ENCODE results near the gene TNIK.

The TNIK gene

GRCh38 chr3:171283848-171284222, 176.4 kb downstream of the TNIK start:
- DNase-seq (ENCODE audit: low read depth in 2 of 2): no peak

- no peak for DNase-seq (ENCODE audit: low read depth in 2 of 2)
These were observed 176.9 kb downstream of the TNIK start for GRCh38 chr3:171283183-171283847.

GRCh38 chr3:171282041-171282440, 178.2 kb downstream of the TNIK start:
- no peak for DNase-seq (ENCODE audit: low read depth in 2 of 2)

- no peak for DNase-seq (ENCODE audit: low read depth in 2 of 2)
These were observed 178.8 kb downstream of the TNIK start for GRCh38 chr3:171281256-171281992.

GRCh38 chr3:171279972-171280371, 180.2 kb downstream of the TNIK start:
- no peak for DNase-seq (ENCODE audit: low read depth in 2 of 2)

- no peak for DNase-seq (ENCODE audit: low read depth in 2 of 2)
These were observed 182.0 kb downstream of the TNIK start for GRCh38 chr3:171278299-171278590.

- DNase-seq (ENCODE audit: low read depth in 2 of 2): no peak
These were observed 182.5 kb downstream of the TNIK start for GRCh38 chr3:171277456-171278298.

GRCh38 chr3:171276923-171277322, 183.3 kb downstream of the TNIK start:
- no peak for DNase-seq (ENCODE audit: low read depth in 2 of 2)

GRCh38 chr3:171274222-171274621, 186.0 kb downstream of the TNIK start:
- no peak for DNase-seq (ENCODE audit: low read depth in 2 of 2)

- DNase-seq (ENCODE audit: low read depth in 2 of 2): no peak
These were observed 189.7 kb downstream of the TNIK start for GRCh38 chr3:171270541-171270940.

- DNase-seq (ENCODE audit: low read depth in 2 of 2): no peak
These were observed 190.7 kb downstream of the TNIK start for GRCh38 chr3:171269542-171269941.

- no peak for DNase-seq (ENCODE audit: low read depth in 2 of 2)
These were observed 191.5 kb downstream of the TNIK start for GRCh38 chr3:171268677-171269076.

- DNase-seq (ENCODE audit: low read depth in 2 of 2): no peak
These were observed 193.1 kb downstream of the TNIK start for GRCh38 chr3:171267104-171267503.

- DNase-seq (ENCODE audit: low read depth in 2 of 2): no peak
These were observed 193.5 kb downstream of the TNIK start for GRCh38 chr3:171266740-171267073.

GRCh38 chr3:171266034-171266739, 194.0 kb downstream of the TNIK start:
- no peak for DNase-seq (ENCODE audit: low read depth in 2 of 2)

GRCh38 chr3:171264758-171265157, 195.4 kb downstream of the TNIK start:
- no peak for DNase-seq (ENCODE audit: low read depth in 2 of 2)

GRCh38 chr3:171262431-171262830, 197.8 kb downstream of the TNIK start:
- DNase-seq (ENCODE audit: low read depth in 2 of 2): no peak

GRCh38 chr3:171261487-171261886, 198.7 kb downstream of the TNIK start:
- no peak for DNase-seq (ENCODE audit: low read depth in 2 of 2)

GRCh38 chr3:171260899-171261298, 199.3 kb downstream of the TNIK start:
- DNase-seq (ENCODE audit: low read depth in 2 of 2): no peak

- no peak for DNase-seq (ENCODE audit: low read depth in 2 of 2)
These were observed 199.7 kb downstream of the TNIK start for GRCh38 chr3:171260466-171260865.

GRCh38 chr3:171258316-171258715, 201.9 kb downstream of the TNIK start:
- no peak for DNase-seq (ENCODE audit: low read depth in 2 of 2)

Data from stimulated activated CD4-positive, alpha-beta T cell treated with anti-CD3 and anti-CD28 coated beads, Interleukin-1b, Interleukin-23, amount 100 ng/mL, for 4 hours (primary cell).